SK-N-SH treated with all-trans-retinoic acid at 6 μM for 48 hours (cell line): ENCODE results near the gene C2orf78.

ENCODE experiments used
- ATAC-seq: fragments of 200-7000 bp; cut with Tn5 transposase; 3 replicates; pipeline ENCODE4 v1.9.1; 2020; ENCODE audit warnings: mild to moderate bottlenecking, moderate library complexity
- BACH2 ChIP-seq: fragments of 250-450 bp; sonication (Bioruptor Pico); IDR thresholded peaks from 2 replicates; pipeline ENCODE4 v1.9.0; 2021; ENCODE audit warnings: mild to moderate bottlenecking, borderline replicate concordance
- ESRRG ChIP-seq: fragments of 250-450 bp; sonication (Bioruptor Pico); IDR thresholded peaks from 2 replicates; pipeline ENCODE4 v1.6.1; 2021; ENCODE audit warnings: mild to moderate bottlenecking
- GLIS3 ChIP-seq: fragments of 250-450 bp; sonication (Bioruptor Pico); IDR thresholded peaks from 2 replicates; pipeline ENCODE4 v1.5.0; 2020; ENCODE audit warnings: mild to moderate bottlenecking, moderate library complexity
- ISL1 ChIP-seq: fragments of 250-450 bp; sonication (Bioruptor Pico); IDR thresholded peaks from 2 replicates; pipeline ENCODE4 v2.1.2; 2022; ENCODE audit warnings: mild to moderate bottlenecking, moderate library complexity
- PATZ1 ChIP-seq: fragments of 250-450 bp; sonication (Bioruptor Pico); IDR thresholded peaks from 2 replicates; pipeline ENCODE4 v1.8.0; 2020; ENCODE audit warnings: mild to moderate bottlenecking, moderate library complexity, borderline replicate concordance
- POU6F1 ChIP-seq: fragments of 250-450 bp; sonication (Bioruptor Pico); IDR thresholded peaks from 2 replicates; pipeline ENCODE4 v1.8.0; 2021; ENCODE audit warnings: low read depth, mild to moderate bottlenecking, moderate library complexity, borderline replicate concordance
- PPARA ChIP-seq: fragments of 250-450 bp; sonication (Bioruptor Pico); IDR thresholded peaks from 2 replicates; pipeline ENCODE4 v1.5.0; 2020; ENCODE audit warnings: mild to moderate bottlenecking, borderline replicate concordance
- RARB ChIP-seq: fragments of 250-450 bp; sonication (Bioruptor Pico); IDR thresholded peaks from 2 replicates; pipeline ENCODE4 v1.8.0; 2021; ENCODE audit warnings: mild to moderate bottlenecking, moderate library complexity
- TCF4 ChIP-seq: fragments of 250-450 bp; sonication (Bioruptor Pico); IDR thresholded peaks from 2 replicates; pipeline ENCODE4 v1.8.0; 2021; ENCODE audit warnings: mild to moderate bottlenecking, moderate library complexity, borderline replicate concordance
- ZC3H10 ChIP-seq: fragments of 250-450 bp; sonication (Bioruptor Pico); IDR thresholded peaks from 2 replicates; pipeline ENCODE4 v1.5.1; 2021; ENCODE audit warnings: mild to moderate bottlenecking, moderate library complexity
- ZNF70 ChIP-seq: fragments of 450-650 bp; formaldehyde crosslinking; IDR thresholded peaks from 2 replicates; pipeline ENCODE4 v1.5.0; 2020; ENCODE audit warnings: mild to moderate bottlenecking, moderate library complexity
- ZNF8 ChIP-seq: fragments of 450-650 bp; formaldehyde crosslinking; IDR thresholded peaks from 2 replicates; pipeline ENCODE4 v1.5.0; 2020; ENCODE audit warnings: mild to moderate bottlenecking, moderate library complexity
- TF ChIP-seq, protein P1 (sequence below): fragments of 250-450 bp; sonication (Bioruptor Pico); IDR thresholded peaks from 2 replicates; pipeline ENCODE4 v1.5.1; 2021; ENCODE audit warnings: mild to moderate bottlenecking, moderate library complexity
- TF ChIP-seq, protein P2 (sequence below): fragments of 250-450 bp; sonication (Bioruptor Pico); IDR thresholded peaks from 2 replicates; pipeline ENCODE4 v1.5.0; 2020; ENCODE audit warnings: mild to moderate bottlenecking, moderate library complexity

The C2orf78 gene

DNA sequence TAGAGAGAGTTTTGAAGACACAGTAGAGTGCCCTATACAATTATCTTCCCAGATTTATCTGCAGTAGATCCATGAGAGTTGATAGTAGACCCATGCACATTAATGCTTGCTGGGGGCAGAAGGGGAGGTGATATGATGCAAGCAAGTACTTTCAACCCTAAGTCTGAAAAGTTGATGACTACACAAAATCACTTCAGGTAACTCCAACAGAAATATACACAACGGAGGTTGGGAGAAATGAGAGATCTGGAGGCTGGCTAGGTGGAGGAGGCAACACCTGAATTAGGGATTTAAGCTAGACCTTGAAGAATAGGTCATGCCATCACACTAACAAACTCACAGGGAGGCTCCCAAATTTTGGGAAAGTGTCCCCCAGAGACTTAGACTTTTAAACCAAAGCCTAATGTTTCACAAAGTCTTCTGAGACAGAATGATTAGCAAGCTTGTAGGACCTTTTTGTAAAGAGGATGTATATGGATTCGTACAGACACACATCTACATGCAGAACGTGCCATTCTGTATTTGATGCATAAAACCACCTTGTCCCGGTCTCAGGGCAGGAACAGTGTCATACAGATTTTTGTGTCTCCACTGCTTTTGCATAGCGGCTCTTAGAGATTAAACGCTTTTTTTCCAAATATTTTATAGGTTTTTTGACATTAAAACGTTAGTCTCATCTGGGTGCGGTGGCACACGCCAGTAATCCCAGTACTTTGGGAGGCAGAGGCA lies 43.8 kb downstream of the C2orf78 start (continued):
- TF ChIP-seq PATZ1 (CRISPR knock-in tag) = no peak

DNA sequence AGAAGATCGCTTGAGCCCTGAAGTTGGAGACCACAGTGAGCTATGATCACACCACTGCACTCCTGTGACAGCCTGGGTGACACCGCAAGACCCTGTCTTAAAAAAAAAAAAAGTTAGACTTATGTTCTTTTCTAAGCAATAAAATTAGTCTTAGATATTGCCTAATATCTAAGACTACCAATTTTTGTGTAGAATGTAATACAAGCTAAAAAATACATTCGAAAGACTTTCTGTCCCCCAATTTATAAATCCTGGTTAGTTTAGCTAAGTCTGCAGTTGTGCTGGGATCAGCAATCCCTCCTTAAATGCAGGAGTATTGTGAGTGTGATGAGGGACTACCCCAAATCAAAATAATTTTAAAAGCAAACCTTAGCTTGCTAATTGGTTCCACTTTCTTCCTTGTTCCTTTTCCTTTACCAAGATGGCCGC lies 44.4 kb downstream of the C2orf78 start:
- no peak for ATAC-seq
- no peak for TF ChIP-seq ZC3H10
- no peak for TF ChIP-seq PPARA (CRISPR knock-in tag)
- TF ChIP-seq BACH2 (CRISPR knock-in tag) = no peak
- TF ChIP-seq, protein P1, sequence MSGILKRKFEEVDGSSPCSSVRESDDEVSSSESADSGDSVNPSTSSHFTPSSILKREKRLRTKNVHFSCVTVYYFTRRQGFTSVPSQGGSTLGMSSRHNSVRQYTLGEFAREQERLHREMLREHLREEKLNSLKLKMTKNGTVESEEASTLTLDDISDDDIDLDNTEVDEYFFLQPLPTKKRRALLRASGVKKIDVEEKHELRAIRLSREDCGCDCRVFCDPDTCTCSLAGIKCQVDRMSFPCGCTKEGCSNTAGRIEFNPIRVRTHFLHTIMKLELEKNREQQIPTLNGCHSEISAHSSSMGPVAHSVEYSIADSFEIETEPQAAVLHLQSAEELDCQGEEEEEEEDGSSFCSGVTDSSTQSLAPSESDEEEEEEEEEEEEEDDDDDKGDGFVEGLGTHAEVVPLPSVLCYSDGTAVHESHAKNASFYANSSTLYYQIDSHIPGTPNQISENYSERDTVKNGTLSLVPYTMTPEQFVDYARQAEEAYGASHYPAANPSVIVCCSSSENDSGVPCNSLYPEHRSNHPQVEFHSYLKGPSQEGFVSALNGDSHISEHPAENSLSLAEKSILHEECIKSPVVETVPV (CRISPR knock-in tag) = no peak
- no peak for TF ChIP-seq PATZ1 (CRISPR knock-in tag)
- TF ChIP-seq, protein P2, sequence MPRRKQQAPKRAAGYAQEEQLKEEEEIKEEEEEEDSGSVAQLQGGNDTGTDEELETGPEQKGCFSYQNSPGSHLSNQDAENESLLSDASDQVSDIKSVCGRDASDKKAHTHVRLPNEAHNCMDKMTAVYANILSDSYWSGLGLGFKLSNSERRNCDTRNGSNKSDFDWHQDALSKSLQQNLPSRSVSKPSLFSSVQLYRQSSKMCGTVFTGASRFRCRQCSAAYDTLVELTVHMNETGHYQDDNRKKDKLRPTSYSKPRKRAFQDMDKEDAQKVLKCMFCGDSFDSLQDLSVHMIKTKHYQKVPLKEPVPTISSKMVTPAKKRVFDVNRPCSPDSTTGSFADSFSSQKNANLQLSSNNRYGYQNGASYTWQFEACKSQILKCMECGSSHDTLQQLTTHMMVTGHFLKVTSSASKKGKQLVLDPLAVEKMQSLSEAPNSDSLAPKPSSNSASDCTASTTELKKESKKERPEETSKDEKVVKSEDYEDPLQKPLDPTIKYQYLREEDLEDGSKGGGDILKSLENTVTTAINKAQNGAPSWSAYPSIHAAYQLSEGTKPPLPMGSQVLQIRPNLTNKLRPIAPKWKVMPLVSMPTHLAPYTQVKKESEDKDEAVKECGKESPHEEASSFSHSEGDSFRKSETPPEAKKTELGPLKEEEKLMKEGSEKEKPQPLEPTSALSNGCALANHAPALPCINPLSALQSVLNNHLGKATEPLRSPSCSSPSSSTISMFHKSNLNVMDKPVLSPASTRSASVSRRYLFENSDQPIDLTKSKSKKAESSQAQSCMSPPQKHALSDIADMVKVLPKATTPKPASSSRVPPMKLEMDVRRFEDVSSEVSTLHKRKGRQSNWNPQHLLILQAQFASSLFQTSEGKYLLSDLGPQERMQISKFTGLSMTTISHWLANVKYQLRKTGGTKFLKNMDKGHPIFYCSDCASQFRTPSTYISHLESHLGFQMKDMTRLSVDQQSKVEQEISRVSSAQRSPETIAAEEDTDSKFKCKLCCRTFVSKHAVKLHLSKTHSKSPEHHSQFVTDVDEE (CRISPR knock-in tag) = no peak
- TF ChIP-seq RARB (CRISPR knock-in tag) = no peak
- TF ChIP-seq ZNF8 (CRISPR knock-in tag) = no peak
- TF ChIP-seq GLIS3 (CRISPR knock-in tag) = no peak
- TF ChIP-seq POU6F1 = no peak

- TF ChIP-seq TCF4 (CRISPR knock-in tag) = no peak
- no peak for TF ChIP-seq ESRRG
- no peak for TF ChIP-seq ZC3H10
- TF ChIP-seq PATZ1 (CRISPR knock-in tag) = no peak
- no peak for TF ChIP-seq ZNF70 (CRISPR knock-in tag)
- TF ChIP-seq, protein P2 (CRISPR knock-in tag) = no peak
- TF ChIP-seq ISL1 (CRISPR knock-in tag) = no peak
- no peak for TF ChIP-seq ZNF8 (CRISPR knock-in tag)
- TF ChIP-seq, all 23 proteins: peak for 0
- peak; percentile 89 for ATAC-seq
Measured at GRCh38 chr2:73828818-73829570, 45.0 kb downstream of the C2orf78 start, which contains the start of gene STAMBP. TSS of gene STAMBP (plus strand) at chr2:73828961. CDS start at chr2:73830857, 1,896 bp downstream.
